Germinal center (tissue), 1 donor: ENCODE results near the gene LIMS2.

ENCODE experiments used
- DNase-seq: peaks from one replicate; pipeline ENCODE4 v3.0.0; 2012; ENCODE audit warnings: mixed read lengths, low spot score

LIMS2 gene

GRCh38 chr2:127658641-127659407 is 16.5 kb downstream of the LIMS2 start:
- no peak for DNase-seq

- DNase-seq = no peak
These were observed 17.2 kb downstream of the LIMS2 start for GRCh38 chr2:127658146-127658545.

GRCh38 chr2:127657232-127657595 is 18.1 kb downstream of the LIMS2 start:
- no peak for DNase-seq

GRCh38 chr2:127656569-127657231 is 18.6 kb downstream of the LIMS2 start:
- no peak for DNase-seq

- DNase-seq = no peak
These were observed 19.9 kb downstream of the LIMS2 start for GRCh38 chr2:127655209-127656073.

GRCh38 chr2:127654838-127655175 is 20.5 kb downstream of the LIMS2 start:
- no peak for DNase-seq

- DNase-seq = no peak
These were observed 21.1 kb downstream of the LIMS2 start for GRCh38 chr2:127654084-127654837.

- DNase-seq = no peak
These were observed 21.8 kb downstream of the LIMS2 start for GRCh38 chr2:127653421-127654083.

- DNase-seq = no peak
These were observed 22.5 kb downstream of the LIMS2 start for GRCh38 chr2:127652786-127653357.

- no peak for DNase-seq
These were observed 23.3 kb downstream of the LIMS2 start for GRCh38 chr2:127651971-127652550.

GRCh38 chr2:127651381-127651809 is 23.9 kb downstream of the LIMS2 start:
- DNase-seq = no peak

- no peak for DNase-seq
These were observed 24.4 kb downstream of the LIMS2 start for GRCh38 chr2:127650785-127651380.

GRCh38 chr2:127650041-127650784 is 25.1 kb downstream of the LIMS2 start:
- DNase-seq = no peak

- DNase-seq = peak; percentile 74
These were observed 25.7 kb downstream of the LIMS2 start for GRCh38 chr2:127649684-127650040.

GRCh38 chr2:127649100-127649611 is 26.2 kb downstream of the LIMS2 start:
- no peak for DNase-seq

GRCh38 chr2:127648321-127648720 is 27.0 kb downstream of the LIMS2 start:
- DNase-seq = no peak

GRCh38 chr2:127647242-127648190 is 27.8 kb downstream of the LIMS2 start:
- no peak for DNase-seq

GRCh38 chr2:127646487-127647241 is 28.7 kb downstream of the LIMS2 start:
- DNase-seq = no peak
